ENCODE results near the gene TEKT3. TPM values are rescaled to one million over a fixed set of nuclear protein-coding genes. Genes with fewer than 3 reads are reported as not detected.

Gene TEKT3
- total RNA-seq, 2 experiments from 2014 or later = not detected

DNA sequence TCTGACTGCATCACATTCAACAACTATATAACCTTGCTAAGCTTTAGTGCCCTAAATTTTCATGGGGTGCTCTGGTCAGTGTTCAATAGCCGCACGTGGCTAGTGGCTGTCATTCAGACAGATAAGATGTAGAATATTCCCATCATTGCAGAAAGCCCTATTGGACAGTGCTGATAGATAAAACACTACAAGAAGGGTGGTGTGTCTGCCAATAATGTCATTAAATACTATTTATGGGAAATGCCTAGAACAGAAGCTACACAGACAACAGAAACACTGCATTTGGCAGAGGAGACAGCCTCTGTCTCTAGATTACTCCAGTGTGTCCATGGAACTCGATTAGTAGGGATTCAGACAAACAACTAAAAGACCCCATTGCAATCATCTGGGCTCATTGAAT is 47.8 kb downstream of the TEKT3 start:
- Histone ChIP-seq H3K27ac (ENCODE audit: low read depth, low read length, poor library complexity, severe bottlenecking) (no peak overlapping the region), H3K4me1 (ENCODE audit: insufficient read depth, low read length, poor library complexity, severe bottlenecking) (no peaks in the 10 kb centered on the region), H2AFZ (ENCODE audit: low read length) (no peak overlapping the region), H3K4me2 (ENCODE audit: low read length) (no peak overlapping the region), H3K9me3 (ENCODE audit: low read length) (no peaks in the 10 kb centered on the region), H4K20me1 (ENCODE audit: insufficient read depth, low read length) (no peaks in the 10 kb centered on the region), H3K9me2 (ENCODE audit: insufficient read depth, low read length) (no peaks in the 10 kb centered on the region), H3K79me2 (ENCODE audit: insufficient read depth, low read depth, low read length) (no peaks in the 10 kb centered on the region), H3K4me3 (ENCODE audit: low read depth, low read length, poor library complexity, severe bottlenecking) (no peak overlapping the region), H3K36me3 (ENCODE audit: insufficient read depth, low read length) (no peaks in the 10 kb centered on the region)
- no peak for TF ChIP-seq EZH2phosphoT487 (IDR thresholded peaks at IDR 0.05; ENCODE audit: borderline replicate concordance, low read depth, low read length)
- TF ChIP-seq CTCF (conservative IDR thresholded peaks at IDR 0.05; ENCODE audit: low read length) = no peak
- intact Hi-C loops (cut with micrococcal nuclease; ENCODE audit: unreplicated experiment) = no loop called here
- ChIA-PET CTCF (ENCODE audit: unreplicated experiment) (no interaction called here), POLR2A (interaction anchor here (0.5 kb wide), 1 partner anchor 185 kb away, joined by 3 read pairs; no protein-coding TSS in a partner anchor)
- DNase-seq (ENCODE audit: low spot score) = no peak
- no TSS peak for BruUV-seq (replicated peaks)

DNA sequence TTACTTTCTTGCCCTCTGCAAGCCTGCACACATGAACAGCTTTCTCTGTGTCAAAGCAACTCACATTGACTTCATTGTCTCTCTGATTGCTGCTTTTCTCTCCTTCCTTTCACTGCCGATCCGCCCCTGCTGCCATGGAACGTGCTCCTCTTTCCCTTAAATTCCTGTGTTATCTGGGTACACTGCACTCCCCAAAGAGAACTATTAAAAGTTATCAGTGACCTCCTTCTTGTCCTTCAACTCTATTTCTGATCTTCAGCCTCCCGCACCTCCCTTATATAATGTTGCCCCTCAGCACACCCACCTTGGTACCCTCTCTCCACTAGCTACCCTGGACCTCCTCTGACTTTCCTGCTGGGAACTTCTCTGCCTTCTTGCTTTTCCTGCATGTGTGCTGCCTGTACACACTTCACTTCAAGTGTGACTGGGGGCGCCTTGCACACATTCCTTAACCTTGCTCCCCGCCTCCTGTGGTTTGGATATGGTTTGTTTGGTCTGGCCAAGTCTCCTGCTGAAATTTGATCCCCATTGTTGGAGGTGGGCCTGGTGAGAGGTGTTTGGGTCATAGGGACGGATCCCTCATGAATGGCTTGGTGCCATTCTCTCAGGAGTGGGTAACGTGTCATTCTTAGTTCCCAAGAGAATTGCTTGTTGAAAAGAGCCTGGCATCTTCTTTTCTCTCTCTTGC is 49.6 kb downstream of the TEKT3 start:
- Histone ChIP-seq H3K4me2 (ENCODE audit: low read length) (no peak overlapping the region), H3K79me2 (ENCODE audit: insufficient read depth, low read depth, low read length) (no peaks in the 10 kb centered on the region), H3K36me3 (ENCODE audit: insufficient read depth, low read length) (no peaks in the 10 kb centered on the region), H3K9me2 (ENCODE audit: insufficient read depth, low read length) (no peaks in the 10 kb centered on the region), H3K4me1 (ENCODE audit: insufficient read depth, low read length, poor library complexity, severe bottlenecking) (no peaks in the 10 kb centered on the region), H3K27ac (ENCODE audit: low read depth, low read length, poor library complexity, severe bottlenecking) (no peak overlapping the region), H3K9me3 (ENCODE audit: low read length) (no peaks in the 10 kb centered on the region), H3K4me3 (ENCODE audit: low read depth, low read length, poor library complexity, severe bottlenecking) (no peak overlapping the region), H4K20me1 (ENCODE audit: insufficient read depth, low read length) (no peaks in the 10 kb centered on the region), H2AFZ (ENCODE audit: low read length) (no peak overlapping the region)
- no peak for TF ChIP-seq EZH2phosphoT487 (IDR thresholded peaks at IDR 0.05; ENCODE audit: borderline replicate concordance, low read depth, low read length)
- TF ChIP-seq CTCF (conservative IDR thresholded peaks at IDR 0.05; ENCODE audit: low read length) = no peak
- ChIA-PET POLR2A (no interaction called here), CTCF (ENCODE audit: unreplicated experiment) (no interaction called here)
- intact Hi-C loops (cut with micrococcal nuclease; ENCODE audit: unreplicated experiment) = no loop called here
- DNase-seq (ENCODE audit: low spot score) = no peak
- no TSS peak for BruUV-seq (replicated peaks)

- intact Hi-C loops (cut with micrococcal nuclease; ENCODE audit: unreplicated experiment) = no loop called here
These were observed 50.8 kb downstream of the TEKT3 start for GRCh38 chr17:15290605-15291004.

More at GRCh38 chr17:15290605-15291004, 50.8 kb downstream of the TEKT3 start:
- Histone ChIP-seq H3K79me2 (ENCODE audit: insufficient read depth, low read depth, low read length) (no peaks in the 10 kb centered on the region), H3K4me2 (ENCODE audit: low read length) (no peak overlapping the region), H3K9me2 (ENCODE audit: insufficient read depth, low read length) (no peaks in the 10 kb centered on the region), H3K4me1 (ENCODE audit: insufficient read depth, low read length, poor library complexity, severe bottlenecking) (no peaks in the 10 kb centered on the region), H3K27ac (ENCODE audit: low read depth, low read length, poor library complexity, severe bottlenecking) (no peak overlapping the region), H2AFZ (ENCODE audit: low read length) (no peak overlapping the region), H4K20me1 (ENCODE audit: insufficient read depth, low read length) (no peaks in the 10 kb centered on the region), H3K36me3 (ENCODE audit: insufficient read depth, low read length) (no peaks in the 10 kb centered on the region), H3K9me3 (ENCODE audit: low read length) (no peaks in the 10 kb centered on the region), H3K4me3 (ENCODE audit: low read depth, low read length, poor library complexity, severe bottlenecking) (no peak overlapping the region)
- no TSS peak for BruUV-seq (replicated peaks)
- DNase-seq (ENCODE audit: low spot score) = no peak
- ChIA-PET POLR2A (no interaction called here), CTCF (ENCODE audit: unreplicated experiment) (no interaction called here)
- TF ChIP-seq CTCF (conservative IDR thresholded peaks at IDR 0.05; ENCODE audit: low read length) (no peak), EZH2phosphoT487 (IDR thresholded peaks at IDR 0.05; ENCODE audit: borderline replicate concordance, low read depth, low read length) (no peak)
